ENCODE data around the gene SLC49A3. TPM values are rescaled to one million over a fixed set of nuclear protein-coding genes. Genes with fewer than 3 reads are reported as not detected.

SLC49A3 gene
- total and polyA plus RNA-seq, 2 of the 8 experiments (the other 6 are each of a cell fraction or from before 2014, with no cell fraction given), result 5.0 to 8.8 TPM

GRCh38 chr4:709348-709747, 20.4 kb upstream of the SLC49A3 start:
- ChIA-PET CTCF (ENCODE audit: partially characterized antibody) (interaction anchor here (0.9 to 1.0 kb wide), 2 partner anchors 28 to 182 kb away, joined by 3 read pairs; no protein-coding TSS in a partner anchor), POLR2A (ENCODE audit: partially characterized antibody) (interaction anchor here (0.7 to 2.2 kb wide), 5 partner anchors 10 to 55 kb away, joined by 3 to 6 read pairs (median 3); no protein-coding TSS in a partner anchor)
- Histone ChIP-seq H3K27me3 (replicated peaks in 1 of 4; ENCODE audit: control insufficient read depth in 3 of 4, extremely low read depth in 1 of 4, insufficient read depth in 3 of 4, low read length in 3 of 4) (peaks cover 0 to 4% (median under 1%) of the 10 kb centered on the region in 4 experiments; a peak in 3 of 7 replicates), H3K9ac (replicated peaks in 1 of 4; ENCODE audit: extremely low read depth in 1 of 4, low read depth in 3 of 4, low read length in 3 of 4) (no peak overlapping the region), H2BK120ac (replicated peaks; ENCODE audit: low read depth, low read length) (no peak overlapping the region), H3K4me2 (ENCODE audit: insufficient read depth in 1 of 2, low read depth in 2 of 2, low read length in 2 of 2) (0 out of 4 replicates have a peak overlapping the region, but pooled peaks of 1 of the 2 experiments have one; percentile 7), H2BK12ac (ENCODE audit: low read depth, low read length) (no peak overlapping the region), H3K14ac (ENCODE audit: insufficient read length) (no peak overlapping the region), H3K79me2 (ENCODE audit: control insufficient read depth in 1 of 2, insufficient read depth in 2 of 2, low read length in 2 of 2) (peaks cover 16 to 74% of the 10 kb centered on the region in 2 experiments), H3K36me3 (ENCODE audit: control insufficient read depth in 2 of 4, insufficient read depth in 4 of 4, low read length in 3 of 4) (peaks cover 0 to 6% (median 0%) of the 10 kb centered on the region in 4 experiments; a peak in 2 of 8 replicates), H2AK5ac (ENCODE audit: low read depth, low read length) (no peak overlapping the region), H4K20me1 (replicated peaks in 1 of 2; ENCODE audit: control insufficient read depth in 1 of 2, insufficient read depth in 2 of 2, low read length in 2 of 2) (peaks cover 17 to 40% of the 10 kb centered on the region in 2 experiments), H4K91ac (replicated peaks; ENCODE audit: insufficient read length, low read length) (no peak overlapping the region), H4K8ac (ENCODE audit: extremely low read depth, insufficient read depth, low read length) (no peak overlapping the region), H2BK20ac (ENCODE audit: low read length) (no peak overlapping the region), H3K23ac (ENCODE audit: insufficient read length) (no peak overlapping the region), H3K56ac (replicated peaks; ENCODE audit: insufficient read length, low read depth, low read length) (no peak overlapping the region), H2BK15ac (ENCODE audit: low read length) (no peak overlapping the region), H3K18ac (ENCODE audit: extremely low read depth, low read length) (no peak overlapping the region), H2BK5ac (ENCODE audit: low read depth, low read length) (no peak overlapping the region), H2AFZ (ENCODE audit: low read length) (no peak overlapping the region), H3K27ac (ENCODE audit: low read depth, low read length) (no peak overlapping the region), H3K9me3 (ENCODE audit: insufficient read depth in 2 of 2, low read depth in 1 of 2, low read length in 1 of 2) (no peaks in the 10 kb centered on the region), H4K5ac (ENCODE audit: insufficient read length, low read depth, low read length) (no peak overlapping the region), H3K4me1 (replicated peaks in 1 of 4; ENCODE audit: control insufficient read depth in 3 of 4, insufficient read depth in 4 of 4, low read length in 3 of 4) (peaks cover 0 to 8% (median 5%) of the 10 kb centered on the region in 4 experiments; a peak in 5 of 7 replicates), H3K79me1 (ENCODE audit: low read depth, low read length) (peaks cover 24% of the 10 kb centered on the region), H3K4me3 (ENCODE audit: extremely low read depth in 1 of 4, insufficient read depth in 2 of 4, low read depth in 3 of 4, low read length in 4 of 4) (no peak overlapping the region), H3K4ac (replicated peaks; ENCODE audit: insufficient read length, low read depth, low read length) (no peak overlapping the region), H3K23me2 (ENCODE audit: low read depth, low read length) (peaks cover 12% of the 10 kb centered on the region; the same call in 1 of the 2 replicates)
- TF ChIP-seq POLR2A (IDR thresholded peaks at IDR 0.05; ENCODE audit: control extremely low read depth in 1 of 2, low read depth in 2 of 2, low read length in 2 of 2) (no peak), FOSL1 (IDR thresholded peaks at IDR 0.05; ENCODE audit: insufficient read depth, low read depth, low read length) (no peak), POLR2AphosphoS5 (IDR thresholded peaks at IDR 0.05; ENCODE audit: low read depth, low read length) (no peak)
- no peak for FAIRE-seq
- no peak for DNase-seq (ENCODE audit: low read depth in 1 of 2, low spot score in 2 of 2)
- 91% methylated on average over 6 of the region's 6 CpGs; no CpG with 5 or more reads in 1 of the 2 experiments for WGBS, 2 experiments (ENCODE audit: extremely low coverage in 1 of 2, insufficient coverage in 1 of 2, insufficient read length in 1 of 2, insufficient replicate concordance in 2 of 2, low coverage in 1 of 2, low lambda C conversion rate in 2 of 2, missing lambda C conversion rate in 1 of 2)

Measured in H1 (cell line).